H1 (cell line): ENCODE data around the gene WDR27. TPM values are rescaled to one million over a fixed set of nuclear protein-coding genes. Genes with fewer than 3 reads are reported as not detected.

Source experiments
- CTCF ChIA-PET: fragments of 300-600 bp; sonication (Branson Sonifier 250); formaldehyde crosslinking; loops from one replicate; lab custom pipeline; 2021; ENCODE audit not compliant: partially characterized antibody; lab: Charles Lee
- POLR2A ChIA-PET: fragments of 300-600 bp; sonication (Branson Sonifier 250); formaldehyde crosslinking; loops from one replicate; lab custom pipeline; 2021; ENCODE audit warnings: inconsistent platforms; ENCODE audit not compliant: partially characterized antibody; lab: Charles Lee
- DNase-seq, 2 experiments: peaks; one replicate each; pipeline versions ENCODE4 v3.0.0 to v3.0.0-alpha.2; 2010 to 2022; ENCODE audit warnings: low spot score in 2 of 2, low read depth in 1 of 2, mixed read lengths in 1 of 2
- FAIRE-seq: peaks from 2 replicates; lab custom pipeline; 2011; peaks lifted over from hg19 to GRCh38; lab: Jason Lieb, UNC
- H2AFZ ChIP-seq: 2 replicates; pipeline ENCODE4 v1.8.1; 2012; ENCODE audit warnings: low read length, inconsistent platforms
- H2AK5ac ChIP-seq: 2 replicates; pipeline ENCODE4 v1.6.1; 2013; ENCODE audit warnings: low read depth, low read length
- H2BK120ac ChIP-seq: replicated peaks from 2 replicates; pipeline ENCODE3; 2013; ENCODE audit warnings: low read depth, low read length, inconsistent platforms
- H2BK12ac ChIP-seq: 2 replicates; pipeline ENCODE4 v1.6.1; 2013; ENCODE audit warnings: low read depth, low read length
- H2BK15ac ChIP-seq: 2 replicates; pipeline ENCODE4 v1.6.1; 2013; ENCODE audit warnings: low read length
- H2BK20ac ChIP-seq: 2 replicates; pipeline ENCODE4 v1.6.1; 2013; ENCODE audit warnings: low read length
- H2BK5ac ChIP-seq: 2 replicates; pipeline ENCODE4 v1.6.1; 2013; ENCODE audit warnings: low read depth, low read length
- H3K14ac ChIP-seq: 2 replicates; pipeline ENCODE4 v1.6.1; 2013; ENCODE audit warnings: inconsistent platforms; ENCODE audit not compliant: insufficient read length
- H3K18ac ChIP-seq: 2 replicates; pipeline ENCODE4 v1.6.1; 2013; ENCODE audit warnings: low read length; ENCODE audit errors: extremely low read depth
- H3K23ac ChIP-seq: 2 replicates; pipeline ENCODE4 v1.6.1; 2013; ENCODE audit warnings: inconsistent platforms; ENCODE audit not compliant: insufficient read length
- H3K23me2 ChIP-seq: 2 replicates; pipeline ENCODE4 v1.6.1; 2013; ENCODE audit warnings: low read depth, low read length
- H3K27ac ChIP-seq: 2 replicates; pipeline ENCODE4 v1.6.1; 2011; ENCODE audit warnings: low read depth, low read length, inconsistent platforms
- H3K27me3 ChIP-seq, 4 experiments: replicated peaks in 1 of 4; 1 replicate in 1 of 4; 2 replicates in 3 of 4; pipeline versions ENCODE4 v1.6.1 to v1.8.1; 2011 to 2013; ENCODE audit warnings: low read length in 3 of 4, mild to moderate bottlenecking in 3 of 4, inconsistent platforms in 2 of 4, mixed read lengths in 2 of 4, moderate library complexity in 1 of 4; ENCODE audit not compliant: control insufficient read depth in 3 of 4, insufficient read depth in 3 of 4; ENCODE audit errors: extremely low read depth in 1 of 4
- H3K36me3 ChIP-seq, 4 experiments: 2 replicates each; pipeline versions ENCODE4 v1.6.1 to v1.8.1; 2011 to 2013; ENCODE audit warnings: mild to moderate bottlenecking in 4 of 4, low read length in 3 of 4, moderate library complexity in 2 of 4, control low read depth in 1 of 4, inconsistent platforms in 1 of 4; ENCODE audit not compliant: insufficient read depth in 4 of 4, control insufficient read depth in 2 of 4
- H3K4ac ChIP-seq: replicated peaks from 2 replicates; pipeline ENCODE3; 2013; ENCODE audit warnings: low read length, low read depth, mixed read lengths, inconsistent platforms; ENCODE audit not compliant: insufficient read length
- H3K4me1 ChIP-seq, 4 experiments: replicated peaks in 1 of 4; 1 replicate in 1 of 4; 2 replicates in 3 of 4; pipeline versions ENCODE4 v1.6.1 to v1.8.1; 2011 to 2013; ENCODE audit warnings: low read length in 3 of 4, inconsistent platforms in 2 of 4, mixed read lengths in 1 of 4; ENCODE audit not compliant: insufficient read depth in 4 of 4, control insufficient read depth in 3 of 4
- H3K4me2 ChIP-seq, 2 experiments: 2 replicates each; pipeline versions ENCODE4 v1.6.1 to v1.8.1; 2011 to 2013; ENCODE audit warnings: low read depth in 2 of 2, low read length in 2 of 2, control low read depth in 1 of 2, inconsistent platforms in 1 of 2, mild to moderate bottlenecking in 1 of 2; ENCODE audit not compliant: insufficient read depth in 1 of 2
- H3K4me3 ChIP-seq, 4 experiments: fragments of 200-600, 300-600 bp in 1 of 4; sonication (generic), shearing (Covaris generic), sonication (Bioruptor Twin) in 1 of 4; 2 replicates each; pipeline versions ENCODE4 v1.5.1 to v1.8.1; 2011 to 2016; ENCODE audit warnings: low read length in 4 of 4, low read depth in 3 of 4, control low read depth in 2 of 4, inconsistent platforms in 2 of 4, mild to moderate bottlenecking in 2 of 4, mixed read lengths in 1 of 4, moderate library complexity in 1 of 4; ENCODE audit not compliant: insufficient read depth in 2 of 4; ENCODE audit errors: extremely low read depth in 1 of 4
- H3K56ac ChIP-seq: replicated peaks from 2 replicates; pipeline ENCODE3; 2013; ENCODE audit warnings: low read depth, mild to moderate bottlenecking, mixed read lengths, low read length, inconsistent platforms; ENCODE audit not compliant: insufficient read length
- H3K79me1 ChIP-seq: 2 replicates; pipeline ENCODE4 v1.6.1; 2013; ENCODE audit warnings: low read depth, low read length, control low read depth
- H3K79me2 ChIP-seq, 2 experiments: 2 replicates each; pipeline versions ENCODE4 v1.6.1 to v1.8.1; 2012 to 2013; ENCODE audit warnings: low read length in 2 of 2, mild to moderate bottlenecking in 2 of 2, inconsistent platforms in 1 of 2; ENCODE audit not compliant: insufficient read depth in 2 of 2, control insufficient read depth in 1 of 2
- H3K9ac ChIP-seq, 4 experiments: replicated peaks in 1 of 4; 1 replicate in 1 of 4; 2 replicates in 3 of 4; pipeline versions ENCODE4 v1.6.1 to v1.8.1; 2011 to 2013; ENCODE audit warnings: low read depth in 3 of 4, low read length in 3 of 4, control low read depth in 2 of 4, mild to moderate bottlenecking in 2 of 4, moderate library complexity in 2 of 4, inconsistent platforms in 1 of 4; ENCODE audit errors: extremely low read depth in 1 of 4
- H3K9me3 ChIP-seq, 2 experiments: 2 replicates each; pipeline versions ENCODE4 v1.6.1 to v1.8.1; 2012 to 2013; ENCODE audit warnings: mild to moderate bottlenecking in 2 of 2, moderate library complexity in 2 of 2, control low read depth in 1 of 2, inconsistent platforms in 1 of 2, low read depth in 1 of 2, low read length in 1 of 2, mixed read lengths in 1 of 2; ENCODE audit not compliant: insufficient read depth in 2 of 2
- H4K20me1 ChIP-seq, 2 experiments: replicated peaks in 1 of 2; 2 replicates each; pipeline versions ENCODE3 to v1.8.1; 2011 to 2013; ENCODE audit warnings: inconsistent platforms in 2 of 2, low read length in 2 of 2, mild to moderate bottlenecking in 1 of 2; ENCODE audit not compliant: insufficient read depth in 2 of 2, control insufficient read depth in 1 of 2
- H4K5ac ChIP-seq: 2 replicates; pipeline ENCODE4 v1.6.1; 2013; ENCODE audit warnings: low read length, low read depth, mixed read lengths, inconsistent platforms; ENCODE audit not compliant: insufficient read length
- H4K8ac ChIP-seq: 2 replicates; pipeline ENCODE4 v1.8.0; 2013; ENCODE audit warnings: mild to moderate bottlenecking, moderate library complexity, low read length, inconsistent platforms; ENCODE audit not compliant: insufficient read depth; ENCODE audit errors: extremely low read depth
- H4K91ac ChIP-seq: replicated peaks from 2 replicates; pipeline ENCODE3; 2013; ENCODE audit warnings: low read length, mixed read lengths, inconsistent platforms; ENCODE audit not compliant: insufficient read length
- JUN ChIP-seq: IDR thresholded peaks from 2 replicates; pipeline ENCODE4 v1.6.1; 2011; ENCODE audit warnings: low read depth, mild to moderate bottlenecking, improper control_type of control experiment, low read length
- JUND ChIP-seq: IDR thresholded peaks from 2 replicates; pipeline ENCODE4 v1.6.1; 2011; ENCODE audit warnings: mild to moderate bottlenecking, improper control_type of control experiment, low read length
- KDM4A ChIP-seq: IDR thresholded peaks from one replicate; pipeline ENCODE4 v1.7.1; 2012; ENCODE audit warnings: low read depth, mild to moderate bottlenecking, moderate library complexity, low read length, inconsistent platforms; ENCODE audit not compliant: severe bottlenecking
- NRF1 ChIP-seq: IDR thresholded peaks from 2 replicates; pipeline ENCODE4 v1.6.1; 2011; ENCODE audit warnings: mild to moderate bottlenecking, low read depth, low read length, improper control_type of control experiment
- SUZ12 ChIP-seq: fragments of 200-600 bp; sonication (generic); IDR thresholded peaks from 2 replicates; pipeline ENCODE4 v1.6.1; 2012; ENCODE audit warnings: mild to moderate bottlenecking, inconsistent platforms, low read length, moderate library complexity, mixed read lengths
- USF2 ChIP-seq: IDR thresholded peaks from 2 replicates; pipeline ENCODE4 v1.6.1; 2011; ENCODE audit warnings: low read length, improper control_type of control experiment
- WGBS, 2 experiments: shearing (Covaris generic) in 1 of 2; methylation state at CpG; one replicate each; pipeline versions ENCODE4 v1.1.6 to v1.1.7; 2013 to 2015; ENCODE audit warnings: low lambda C conversion rate in 2 of 2, mixed read lengths in 2 of 2, inconsistent platforms in 1 of 2, low coverage in 1 of 2, missing lambda C conversion rate in 1 of 2; ENCODE audit not compliant: insufficient replicate concordance in 2 of 2, insufficient coverage in 1 of 2, insufficient read length in 1 of 2; ENCODE audit errors: extremely low coverage in 1 of 2, missing lambda C conversion rate in 1 of 2; 5-methylcytosine and 5-hydroxymethylcytosine counted together
- polyA plus RNA-seq, 7 experiments: library from polyadenylated mRNA; depleted of rRNA in 3 of 7; stranded (reverse) in 5 of 7; unstranded in 2 of 7; fragments of >200 nt in 5 of 7; fragments of 200-250 nt in 2 of 7; gene quantifications; 1 replicate in 5 of 7; 2 replicates in 1 of 7; 4 replicates in 1 of 7; pipeline versions ENCODE4 v1.2.1 to v1.2.3, GENCODE V29; 2011 to 2013; ENCODE audit warnings: missing spikeins in 2 of 7, mixed read lengths in 2 of 7
- total RNA-seq: library from RNA; stranded (reverse); fragmentation: NEBNext Ultra II Directional; extraction: Animal tissue kit (Norgen Biotek cat#: 25700); gene quantifications from 2 replicates; pipeline ENCODE4 v1.2.1, GENCODE V29; 2021

WDR27 gene
- total and polyA plus RNA-seq, 2 of the 8 experiments (the other 6 are each of a cell fraction or from before 2014, with no cell fraction given): 53.6 to 68.6 TPM

GRCh38 chr6:169539176-169539897 is 162.5 kb downstream of the WDR27 start:
- Histone ChIP-seq H3K4me1 (no peaks in the 10 kb centered on the region), H2BK5ac (no peak overlapping the region), H3K27me3 (no peaks in the 10 kb centered on the region; a peak in 1 of 7 replicates), H3K23me2 (no peaks in the 10 kb centered on the region; the same call in 1 of the 2 replicates), H3K4me2 (no peak overlapping the region), H2BK20ac (no peak overlapping the region), H2AFZ (no peak overlapping the region), H3K79me1 (no peaks in the 10 kb centered on the region), H3K9ac (no peak overlapping the region; a peak in 1 of 7 replicates), H3K18ac (no peak overlapping the region), H4K91ac (no peak overlapping the region), H2BK15ac (no peak overlapping the region), H3K79me2 (no peaks in the 10 kb centered on the region), H3K4me3 (no peak overlapping the region), H3K27ac (no peak overlapping the region), H4K5ac (no peak overlapping the region), H2AK5ac (no peak overlapping the region), H2BK120ac (no peak overlapping the region), H3K36me3 (peaks cover 0 to 16% (median 5%) of the 10 kb centered on the region in 4 experiments; a peak in 3 of 8 replicates), H3K23ac (no peak overlapping the region), H3K9me3 (peaks cover 10 to 17% of the 10 kb centered on the region in 2 experiments; a peak in 3 of 4 replicates), H4K20me1 (no peaks in the 10 kb centered on the region), H4K8ac (no peak overlapping the region), H3K4ac (no peak overlapping the region), H2BK12ac (no peak overlapping the region), H3K14ac (no peak overlapping the region), H3K56ac (no peak overlapping the region)
- ChIA-PET POLR2A (no interaction called here), CTCF (interaction anchor here (0.7 to 1.7 kb wide), 2 partner anchors 47 to 88 kb away, joined by 3 to 4 read pairs; no protein-coding TSS in a partner anchor)
- FAIRE-seq (no peak), DNase-seq (no peak)
- 94% methylated on average over 5 of the region's 5 CpGs; no CpG with 5 or more reads in 1 of the 2 experiments for WGBS, 2 experiments
- no peak for TF ChIP-seq KDM4A
- no peak for TF ChIP-seq JUN
- no peak for TF ChIP-seq SUZ12
- no peak for TF ChIP-seq NRF1
- TF ChIP-seq JUND: no peak
- no peak for TF ChIP-seq USF2
